T follicular helper cell (primary cell): Measurements from ENCODE around the gene SPON2.
A peak's percentile ranks its signal among the peaks of the same experiment; 100 is the strongest.

ENCODE experiments used
- DNase-seq: peaks from one replicate; pipeline ENCODE4 v3.0.0-alpha.2; 2020; ENCODE audit warnings: low read depth

SPON2 gene

DNA sequence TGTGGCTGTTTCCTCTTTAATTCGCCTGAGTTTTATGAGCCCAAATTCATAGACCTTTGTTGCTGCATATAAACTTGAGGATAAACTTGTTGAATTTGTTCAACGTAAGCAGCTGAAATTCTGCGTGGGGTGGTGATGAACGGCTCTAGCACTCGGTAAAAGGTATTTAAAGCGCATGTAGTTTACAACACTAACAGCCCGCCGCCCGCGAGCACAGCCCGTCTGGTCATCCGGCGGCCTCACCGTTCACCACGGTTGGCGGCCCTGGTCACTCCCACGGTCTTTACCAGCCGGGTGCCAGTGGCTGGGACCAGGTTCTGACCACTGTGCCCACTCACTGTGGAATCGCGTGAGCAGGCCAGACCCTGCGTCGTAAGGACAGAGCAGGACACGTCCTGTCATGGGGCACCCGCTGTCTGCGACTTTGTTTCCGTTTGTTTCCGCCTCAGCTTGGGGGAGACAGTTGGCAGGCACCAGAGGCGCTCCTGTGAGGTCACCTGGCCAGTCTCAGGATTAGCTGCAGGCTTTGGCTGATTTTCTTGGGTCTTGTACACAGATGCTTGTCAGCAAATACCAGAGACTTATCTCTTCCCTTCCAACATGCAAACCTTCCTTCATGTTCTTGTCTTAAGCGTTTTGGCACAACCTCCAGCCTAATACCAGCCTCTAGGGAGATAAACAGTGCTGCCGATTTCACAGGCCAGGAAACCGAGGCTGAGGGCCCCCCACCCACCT, 36.8 kb upstream of the SPON2 start:
- DNase-seq: no peak

DNA sequence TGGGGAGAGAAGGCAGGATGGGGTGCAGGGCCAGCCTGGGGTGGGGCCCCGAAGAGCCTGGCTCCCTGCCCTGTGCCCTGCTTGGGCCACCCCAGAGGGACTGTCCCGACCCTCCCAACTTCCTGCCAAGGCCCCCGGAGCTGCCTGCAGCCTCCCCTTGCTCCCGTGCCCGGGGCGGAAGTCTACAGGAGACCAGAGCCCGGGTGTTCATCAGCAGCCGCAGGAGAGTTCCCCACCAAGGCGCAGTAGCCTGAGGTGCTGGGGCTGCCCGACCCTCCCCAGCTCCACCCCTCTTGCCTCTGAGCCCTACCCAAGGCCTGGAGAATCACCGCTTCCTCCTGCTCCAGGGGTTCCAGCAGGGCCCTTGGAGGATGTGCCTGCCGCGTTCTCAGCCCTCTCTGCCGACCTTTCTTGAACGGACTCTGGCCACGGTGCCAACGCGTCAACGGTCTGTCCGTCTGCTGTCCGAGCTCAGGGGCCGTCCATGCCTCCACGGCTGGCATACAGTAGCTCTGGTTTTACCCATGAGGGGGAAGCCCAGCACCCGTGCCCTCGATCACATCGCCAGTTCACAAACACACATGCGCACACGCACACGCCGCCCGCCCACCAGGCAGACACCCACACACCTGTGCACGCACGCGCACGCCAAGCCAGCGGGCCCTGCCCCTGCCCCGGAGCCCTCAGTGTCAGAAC, 36.0 kb upstream of the SPON2 start:
- no peak for DNase-seq

DNA sequence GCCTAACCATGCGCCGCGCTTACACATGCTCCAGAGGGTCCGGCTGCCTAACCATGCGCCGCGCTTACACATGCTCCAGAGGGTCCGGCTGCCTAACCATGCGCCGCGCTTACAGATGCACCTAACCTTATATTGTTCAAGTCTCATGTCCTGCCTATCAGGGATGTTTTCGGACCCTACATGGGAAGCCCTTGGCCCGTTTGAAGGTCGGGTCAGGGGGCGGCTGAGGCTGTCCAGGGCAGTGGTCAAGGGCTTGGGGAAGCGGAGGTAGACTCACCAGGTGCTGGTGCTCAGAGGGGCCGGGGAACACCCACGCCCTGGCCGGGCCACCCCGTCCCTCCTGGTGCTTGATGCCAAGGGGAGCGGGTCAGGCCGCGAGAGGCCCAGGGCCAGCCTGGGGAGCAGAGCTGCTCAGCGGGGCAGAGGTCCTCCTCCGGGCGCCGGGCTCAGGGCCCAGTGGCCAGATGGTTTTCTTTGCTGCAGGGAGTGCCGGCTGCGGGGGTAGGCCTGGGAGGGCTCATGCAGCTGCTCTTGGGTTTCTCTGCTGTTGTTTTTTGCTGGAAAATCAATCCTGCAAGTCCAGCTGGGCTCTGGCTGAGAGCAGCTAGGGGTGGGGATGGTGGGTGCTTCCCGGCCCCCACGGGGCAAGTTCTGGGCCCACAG, 35.4 kb upstream of the SPON2 start:
- no peak for DNase-seq

DNA sequence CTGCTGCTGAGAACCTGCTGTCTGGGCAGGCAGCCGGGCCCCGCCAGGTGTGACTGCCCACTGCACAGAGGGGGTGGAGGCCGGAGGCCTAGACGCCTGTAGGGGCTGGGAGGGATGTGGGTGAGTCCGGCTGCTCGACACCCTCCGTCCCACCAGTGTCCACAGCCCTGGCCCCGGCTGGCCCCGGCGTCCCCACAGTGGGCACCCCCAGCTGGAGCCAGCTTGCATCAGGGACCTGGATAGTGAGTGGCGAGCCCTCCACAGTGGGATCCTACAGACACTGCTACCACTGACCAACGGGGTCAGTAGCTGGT, 34.7 kb upstream of the SPON2 start:
- DNase-seq: no peak

DNA sequence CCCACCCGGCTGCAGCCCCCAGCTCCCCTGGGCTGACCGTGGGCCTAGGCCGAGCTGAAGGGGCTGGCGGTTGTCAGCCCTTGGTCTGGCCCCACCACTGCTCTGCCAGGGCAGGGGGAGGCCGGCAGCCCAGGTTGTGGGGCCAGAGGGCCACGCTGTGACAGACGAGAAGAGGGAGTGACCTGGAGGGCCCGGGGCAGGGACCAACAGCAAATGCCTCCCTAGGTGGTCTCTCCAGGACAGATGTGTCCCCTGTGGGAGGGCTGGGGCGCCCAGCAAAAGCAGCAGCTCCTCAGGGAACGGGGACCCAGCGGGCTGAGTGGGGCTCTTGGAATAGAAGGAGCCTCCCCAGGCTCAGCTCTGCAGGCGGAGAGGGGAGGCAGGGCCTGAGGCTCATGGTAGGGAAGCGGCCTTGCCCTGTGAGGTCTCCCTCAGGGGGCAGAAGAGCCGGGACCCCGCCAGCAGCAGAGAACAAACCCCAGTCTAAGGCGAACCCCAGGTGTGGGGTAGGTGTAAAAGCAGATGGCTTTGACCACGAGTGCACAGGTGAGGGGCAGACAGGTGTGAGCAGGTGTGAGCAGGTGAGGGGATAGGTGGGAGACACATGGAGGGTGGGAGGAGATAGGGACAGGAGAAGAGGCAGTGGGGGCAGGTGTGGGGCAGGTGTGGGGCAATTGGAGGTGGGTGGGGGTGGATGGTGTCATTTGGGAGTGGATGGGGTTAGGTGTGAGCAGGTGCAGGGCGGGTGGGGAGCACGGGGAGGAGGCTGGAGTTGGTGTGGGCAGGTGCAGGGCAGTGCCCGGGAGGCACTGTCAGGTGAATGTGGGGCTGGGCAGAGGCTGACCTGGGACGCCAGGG, 34.1 kb upstream of the SPON2 start:
- no peak for DNase-seq

DNA sequence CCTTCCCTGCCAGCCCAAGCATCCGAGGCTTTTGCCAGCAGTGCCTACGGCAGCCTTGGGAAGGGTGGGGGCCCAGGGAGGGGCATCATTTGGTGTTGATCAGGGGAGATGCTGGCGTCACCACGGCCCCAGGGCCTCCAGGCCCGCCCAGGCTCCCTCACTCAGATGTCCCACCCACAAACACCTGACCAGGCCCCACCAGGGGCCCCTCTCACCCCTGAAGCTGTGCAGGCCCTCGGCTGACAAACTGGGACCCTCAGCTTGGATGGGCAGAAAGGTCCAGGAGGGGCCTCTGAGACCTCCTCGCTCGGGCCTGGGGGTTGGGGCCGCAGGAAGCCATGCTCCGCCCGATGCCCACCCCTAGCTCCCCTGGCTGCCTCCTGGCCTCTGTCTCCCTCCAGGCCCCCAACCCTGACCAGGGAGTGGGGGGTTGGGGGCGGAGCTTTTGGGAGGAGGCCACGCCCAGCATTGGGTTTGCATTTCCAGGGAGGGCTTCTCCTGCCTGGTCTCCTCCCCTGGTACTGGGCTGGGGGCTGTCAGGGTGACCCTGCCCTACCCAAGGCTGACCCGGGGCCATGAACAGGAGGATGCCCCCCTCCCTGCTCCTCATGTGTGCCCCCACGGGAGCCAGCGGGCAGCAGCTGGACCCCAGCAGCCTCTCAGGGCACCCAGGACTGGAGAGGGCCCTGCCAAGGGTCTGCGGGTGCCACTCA, 33.4 kb upstream of the SPON2 start:
- no peak for DNase-seq

DNA sequence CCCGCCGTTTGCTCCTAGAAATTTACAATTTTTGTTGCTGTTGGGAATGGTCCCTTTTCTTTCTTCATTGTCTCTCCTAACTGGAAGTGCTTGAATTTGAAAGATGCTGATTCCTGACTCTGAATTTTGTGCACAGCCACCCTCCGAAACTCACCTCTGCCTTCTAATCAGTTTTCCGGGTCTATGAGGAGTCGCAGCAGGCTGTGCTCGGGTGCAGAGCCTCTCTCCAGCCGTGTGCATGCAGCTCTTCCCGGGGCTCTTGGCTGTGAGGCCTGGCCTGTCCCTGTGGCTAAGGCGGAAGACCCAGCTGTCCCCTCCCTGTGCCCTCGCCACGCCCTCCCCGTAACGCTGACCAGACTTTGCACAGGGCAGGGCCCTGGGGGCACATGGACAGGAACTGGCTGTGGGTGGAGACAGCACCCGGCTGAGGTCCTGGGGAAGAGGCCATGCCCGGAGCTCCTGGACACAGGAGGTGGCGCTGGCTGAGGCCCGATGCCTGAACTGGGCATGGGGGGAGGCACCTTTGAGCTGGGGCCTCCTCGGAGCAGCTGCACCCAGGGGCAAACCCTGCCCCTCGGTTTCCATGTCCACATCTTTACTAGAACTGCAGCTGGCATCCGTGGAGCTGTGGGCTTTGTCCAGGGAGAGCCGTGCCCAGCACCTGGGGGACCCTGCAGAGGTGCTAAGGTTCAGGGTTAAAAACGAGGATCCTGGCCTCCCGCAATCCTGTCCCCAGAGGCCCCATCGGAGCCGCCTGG, 32.6 kb upstream of the SPON2 start:
- no peak for DNase-seq

DNA sequence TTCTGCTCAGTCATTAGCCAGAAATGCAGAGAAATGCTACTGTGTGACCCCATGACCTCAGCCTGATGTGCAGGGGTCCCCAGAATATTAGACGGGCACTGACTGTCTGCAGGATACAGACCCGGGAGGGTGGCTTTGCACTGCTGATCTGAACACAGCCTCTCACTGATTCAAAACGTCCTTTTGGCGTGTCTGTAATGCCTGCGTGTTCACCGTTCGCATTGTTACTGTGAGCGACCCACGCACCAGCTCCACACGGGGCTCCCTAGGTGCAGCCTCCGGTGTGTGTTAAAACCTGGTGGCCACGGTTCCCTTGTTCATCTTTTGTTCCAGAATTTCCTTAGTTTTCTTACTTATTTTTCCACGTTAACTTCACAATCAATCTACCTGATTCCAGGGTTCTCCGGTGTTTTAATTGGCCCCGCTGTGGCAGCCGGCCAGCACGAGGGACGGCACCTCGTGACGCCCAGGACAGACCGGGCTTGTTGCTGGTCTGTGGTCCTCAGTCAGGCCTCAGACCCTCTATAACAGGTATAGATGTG, 32.0 kb upstream of the SPON2 start:
- no peak for DNase-seq

DNA sequence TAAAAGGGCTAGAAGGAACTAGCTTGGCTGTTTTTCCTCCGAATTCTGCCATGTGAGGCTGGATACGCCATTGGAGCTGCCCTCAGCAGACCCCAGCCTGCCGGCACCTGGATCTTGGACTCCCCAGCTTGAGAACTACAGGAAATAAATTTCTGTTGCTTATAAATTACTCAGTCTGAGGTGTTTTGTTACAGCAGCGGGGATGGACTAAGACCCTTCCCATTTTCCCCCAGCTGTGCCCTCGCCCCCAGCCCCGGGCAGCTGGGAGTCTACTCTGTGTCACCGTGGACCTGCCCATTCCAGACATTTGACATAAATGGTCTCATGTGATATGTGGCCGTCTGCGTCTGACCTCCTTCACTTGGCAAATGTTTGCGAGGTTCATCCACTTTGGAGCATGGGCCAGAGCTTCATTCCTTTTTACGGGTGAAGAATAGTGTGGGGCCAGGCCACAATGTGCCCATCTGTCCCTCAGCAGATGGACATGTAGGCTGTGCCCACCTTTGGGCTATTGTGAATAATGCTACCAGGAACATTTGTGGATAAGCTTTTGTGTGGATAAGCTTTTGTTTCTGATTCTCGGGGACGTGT, 30.7 kb upstream of the SPON2 start:
- DNase-seq: no peak

DNA sequence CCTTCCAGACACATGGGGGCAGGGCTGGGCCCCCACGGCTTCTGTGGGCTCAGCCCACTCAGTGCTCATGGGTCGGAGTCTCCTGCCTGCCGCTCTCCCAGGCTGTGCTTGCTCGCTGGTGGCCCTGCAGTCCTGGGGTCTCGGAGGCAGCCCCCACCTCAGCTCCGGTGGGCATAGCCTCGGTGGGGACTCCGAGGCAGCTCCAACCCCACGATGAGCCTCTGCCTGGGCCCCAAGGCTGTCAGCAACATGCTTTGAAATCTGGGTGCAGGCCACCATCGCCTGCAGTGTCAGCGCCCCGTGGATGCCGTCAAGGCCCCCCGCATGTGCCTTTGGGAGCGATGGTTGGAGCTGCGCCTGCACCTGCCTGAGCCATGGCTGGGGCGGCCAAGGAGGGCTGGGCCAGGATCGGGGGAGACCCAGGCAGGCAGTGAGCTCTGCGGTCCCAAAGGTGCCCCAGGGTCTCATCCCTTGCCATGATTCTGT, 30.2 kb upstream of the SPON2 start:
- DNase-seq: no peak

DNA sequence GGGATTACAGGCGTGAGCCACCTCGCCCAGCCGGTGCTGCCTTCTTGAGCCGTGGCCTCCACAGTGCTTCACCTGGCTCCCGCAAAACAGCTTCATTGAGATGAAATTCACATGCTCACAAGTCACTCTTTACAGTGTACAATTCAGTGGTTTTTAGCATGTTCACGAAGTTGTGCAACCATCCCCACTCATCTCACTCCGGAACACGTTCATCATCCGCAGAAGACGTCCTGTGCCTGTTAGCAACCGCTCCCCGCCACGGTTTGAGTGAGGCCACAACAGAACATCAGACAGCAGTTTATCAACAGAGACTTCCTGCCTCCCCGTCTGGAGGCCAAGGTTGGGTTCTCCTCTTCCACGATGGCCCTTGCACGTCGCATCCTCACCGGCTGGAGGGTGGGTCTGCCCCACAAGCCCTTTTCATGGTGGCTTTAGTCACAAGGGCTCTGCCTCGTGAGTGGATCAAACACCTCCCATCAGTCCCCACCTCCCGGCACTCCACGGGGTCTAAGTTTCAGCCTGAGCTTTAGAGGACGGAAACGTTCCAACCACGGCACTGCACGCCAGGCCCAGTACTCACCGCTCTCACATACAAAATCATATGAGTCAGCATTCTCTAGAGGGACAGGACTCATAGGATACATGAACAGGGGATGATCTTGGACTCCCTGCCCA, 29.6 kb upstream of the SPON2 start:
- DNase-seq: peak; percentile 80

DNA sequence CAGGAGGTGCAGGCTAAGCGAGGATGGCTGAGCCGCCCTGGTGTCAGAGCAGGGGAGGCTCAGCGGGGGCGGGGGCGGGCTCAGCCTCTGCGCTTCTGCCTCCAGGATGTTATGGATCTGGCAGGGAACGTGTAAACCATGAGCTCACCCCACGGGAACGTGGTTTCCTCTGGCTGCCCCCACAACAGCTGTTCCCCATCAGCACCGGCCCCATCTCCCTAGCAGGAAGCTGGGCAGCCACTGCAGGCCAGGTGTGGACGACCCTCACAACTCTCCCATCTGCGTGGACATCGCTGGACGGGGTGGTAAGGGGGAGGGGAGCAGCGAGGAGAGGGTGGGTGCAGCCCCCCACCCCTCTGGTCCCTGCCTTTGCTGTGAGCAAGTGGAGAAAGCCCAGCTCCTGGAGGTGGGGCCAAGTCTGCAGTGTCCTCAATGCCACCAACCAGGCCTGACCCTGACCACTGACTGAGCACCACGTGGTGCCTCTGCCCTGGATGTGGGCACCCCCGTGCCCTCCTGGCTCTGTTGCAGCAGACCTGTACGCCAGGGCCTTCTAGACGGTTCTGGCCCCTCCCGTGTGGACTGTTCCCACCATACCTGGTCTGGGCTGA, 28.1 kb upstream of the SPON2 start:
- DNase-seq: no peak

DNA sequence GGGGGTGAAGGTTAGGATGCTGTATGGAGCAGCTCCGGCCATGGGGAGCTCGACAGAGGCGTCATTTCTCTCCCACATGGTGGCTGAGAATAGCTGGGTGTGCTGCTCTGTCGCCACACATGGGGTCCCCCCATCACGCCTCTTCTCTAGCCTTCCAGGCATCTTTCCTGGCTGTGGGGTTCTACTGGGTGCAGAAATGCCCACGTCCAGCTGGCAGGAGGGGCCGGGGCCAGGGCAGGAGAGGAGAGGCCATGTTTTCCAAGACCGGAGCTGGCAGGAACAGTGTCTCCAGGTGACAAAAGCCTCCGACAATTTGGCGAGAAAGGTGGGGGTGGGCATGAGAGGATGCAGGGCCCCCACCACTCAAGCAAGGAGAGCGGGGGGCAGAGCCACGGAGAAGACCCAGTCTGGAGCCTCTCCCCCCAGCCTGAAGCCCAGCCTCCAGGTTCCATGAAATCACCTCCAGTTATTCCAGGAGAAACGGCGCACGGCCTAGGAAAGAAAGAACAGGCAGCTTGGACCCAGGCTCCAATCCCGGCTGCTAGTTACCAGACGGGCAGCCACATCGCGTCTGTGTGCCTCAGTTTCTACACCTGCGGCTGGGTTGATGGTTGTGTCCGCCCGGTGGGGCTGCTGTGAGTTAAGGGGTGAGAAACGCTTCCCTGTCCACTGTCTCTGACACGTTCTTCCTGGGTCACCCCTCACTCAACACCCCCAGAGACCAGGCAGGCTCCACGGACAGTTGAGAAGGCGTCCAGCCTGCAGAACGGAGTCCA, 27.4 kb upstream of the SPON2 start:
- no peak for DNase-seq

DNA sequence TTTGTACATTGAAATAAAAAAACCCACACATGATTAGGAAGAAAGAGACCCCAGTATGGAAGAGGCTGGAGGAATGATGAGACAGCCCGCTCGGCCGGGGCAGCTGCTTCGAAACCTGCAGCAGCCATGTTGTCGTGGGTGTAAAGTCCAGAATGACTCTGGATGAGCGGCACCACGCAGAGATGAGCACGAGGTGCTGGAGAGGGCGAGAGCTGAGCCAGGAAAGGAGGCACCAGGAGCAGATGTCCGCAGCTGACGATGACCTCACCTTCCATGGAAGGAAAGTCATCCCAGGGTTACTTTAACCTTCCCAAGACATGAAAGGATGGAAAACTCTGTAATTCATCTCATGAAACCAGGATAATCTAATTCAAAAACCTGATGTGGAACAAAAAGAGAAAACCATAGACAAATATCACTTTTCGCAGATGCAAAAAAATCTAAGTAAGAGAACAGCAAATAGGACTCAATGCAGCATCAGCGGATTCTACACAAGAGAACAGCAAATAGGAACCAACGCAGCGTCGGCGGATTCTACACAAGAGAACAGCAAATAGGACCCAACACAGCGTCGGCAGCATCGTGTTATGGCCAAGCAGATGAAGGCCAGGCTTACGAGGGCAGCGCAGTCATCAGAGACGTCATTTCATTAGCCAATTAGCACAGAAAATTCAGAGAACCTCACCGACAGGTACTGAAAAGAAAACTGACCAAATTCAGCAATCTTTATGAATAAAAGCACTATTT, 25.9 kb upstream of the SPON2 start:
- DNase-seq: no peak

DNA sequence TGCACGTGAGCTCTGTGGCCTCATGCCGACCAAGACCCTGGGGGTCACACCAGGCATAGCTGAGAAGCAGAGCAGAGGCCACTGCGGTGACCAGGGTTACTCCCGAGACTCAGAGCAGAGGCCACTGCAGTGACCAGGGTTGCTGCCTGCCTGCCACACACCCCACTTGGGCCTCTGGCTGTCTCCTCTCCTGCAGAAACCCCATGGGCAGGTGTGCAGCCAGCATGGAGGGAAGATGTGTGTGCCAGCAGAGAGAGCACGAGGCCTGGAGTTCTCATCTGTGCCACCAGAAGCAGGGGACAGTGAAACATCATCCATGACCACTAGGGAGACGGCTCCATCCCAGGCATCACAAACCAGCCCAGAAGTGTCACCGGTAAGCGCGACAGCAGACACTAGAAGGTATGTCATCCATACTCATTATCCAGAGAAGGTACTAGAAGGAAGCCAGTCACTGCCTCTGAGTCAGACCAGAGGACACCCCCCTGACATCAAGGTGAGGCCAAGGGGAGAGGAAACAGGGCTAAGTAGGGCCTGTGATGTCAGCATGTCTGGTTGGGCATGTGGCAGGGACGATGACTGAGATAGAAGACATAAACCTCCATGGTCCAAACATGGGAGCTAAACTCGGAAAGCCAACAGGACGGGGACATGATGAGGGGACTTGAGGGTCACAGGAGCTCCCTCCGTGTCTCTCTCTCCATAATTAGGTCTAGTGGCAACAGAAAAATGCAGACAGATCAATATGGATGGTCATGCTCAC, 24.2 kb upstream of the SPON2 start:
- DNase-seq: no peak

DNA sequence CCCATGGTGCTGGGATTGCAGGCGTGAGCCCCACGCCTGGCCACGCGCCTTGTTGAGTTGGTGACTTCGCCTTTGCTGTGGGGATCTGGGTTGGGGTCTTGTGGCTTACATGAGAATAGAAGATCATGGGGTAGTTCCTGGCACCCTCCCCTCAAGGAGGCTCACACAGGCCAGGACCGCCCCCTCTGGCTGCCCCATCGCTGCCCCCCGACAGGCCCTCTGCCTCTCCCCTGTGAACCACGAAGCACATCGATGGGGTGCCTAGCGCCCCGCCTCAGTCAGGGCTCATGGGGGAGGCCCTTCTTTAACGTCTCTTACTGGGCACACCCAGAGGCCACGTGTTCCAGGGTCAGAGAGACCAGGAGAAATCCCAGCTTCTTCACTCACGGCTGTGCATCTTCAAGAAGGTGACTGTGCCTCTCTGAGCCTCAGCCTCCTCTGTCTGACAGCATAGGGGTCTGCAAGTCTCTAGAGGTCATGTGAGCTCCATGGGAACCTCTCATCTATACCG, 23.6 kb upstream of the SPON2 start:
- no peak for DNase-seq
